Umbilical cord (tissue), 2 donors: Measurements from ENCODE around the gene CASP5. TPM values are rescaled to one million over a fixed set of nuclear protein-coding genes. Genes with fewer than 3 reads are reported as not detected.
"Not testable (repeated sequence)": the region's sequence is repeated elsewhere in the genome, so short reads cannot be mapped to it uniquely, and the experiment has no call there.

Source experiments
- DNase-seq: peaks from one replicate; pipeline ENCODE4 v3.0.0-alpha.2; 2015; ENCODE audit warnings: low spot score
- total RNA-seq: library from RNA; depleted of rRNA; stranded (reverse); fragments of >200 nt; gene quantifications from one replicate; pipeline ENCODE4 v1.2.3, GENCODE V29; 2014; ENCODE audit warnings: low replicate concordance; ENCODE audit not compliant: insufficient read depth

The CASP5 gene
- not detected for total RNA-seq

- DNase-seq = no peak
Measured at GRCh38 chr11:105023003-105023402, at the start of gene CASP5. Gene CASP5 (minus strand): TSS chr11:105023168. CDS start chr11:105023136, 32 bp downstream.

- not testable (repeated sequence) for DNase-seq
Measured at GRCh38 chr11:105072080-105072479, 49.1 kb upstream of the CASP5 start.

- no peak for DNase-seq
Measured at GRCh38 chr11:105071089-105071732, 48.2 kb upstream of the CASP5 start.

GRCh38 chr11:105070306-105070705 lies 47.3 kb upstream of the CASP5 start:
- DNase-seq = no peak

GRCh38 chr11:105069749-105070148 lies 46.8 kb upstream of the CASP5 start:
- DNase-seq = not testable (repeated sequence)

- DNase-seq = peak; percentile 39
Measured at GRCh38 chr11:105063245-105063941, 40.4 kb upstream of the CASP5 start.

- DNase-seq = no peak
Measured at GRCh38 chr11:105057432-105057831, 34.5 kb upstream of the CASP5 start.

GRCh38 chr11:105056446-105056845 lies 33.5 kb upstream of the CASP5 start:
- no peak for DNase-seq

- no peak for DNase-seq
Measured at GRCh38 chr11:105054723-105055493, 31.9 kb upstream of the CASP5 start.

GRCh38 chr11:105052487-105052886 lies 29.5 kb upstream of the CASP5 start:
- DNase-seq = no peak

GRCh38 chr11:105051559-105051958 lies 28.6 kb upstream of the CASP5 start:
- DNase-seq = no peak

- no peak for DNase-seq
Measured at GRCh38 chr11:105049481-105049880, 26.5 kb upstream of the CASP5 start.

GRCh38 chr11:105046898-105047579 lies 24.1 kb upstream of the CASP5 start:
- DNase-seq = peak; percentile 82

- peak; percentile 17 for DNase-seq
Measured at GRCh38 chr11:105045676-105046296, 22.8 kb upstream of the CASP5 start.

GRCh38 chr11:105044557-105045524 lies 21.9 kb upstream of the CASP5 start, which contains the start of gene CARD16:
Gene CARD16 (minus strand): TSS chr11:105045335. CDS start chr11:105045297, 38 bp downstream.
- DNase-seq = peak; percentile 76

GRCh38 chr11:105042178-105042577 lies 19.2 kb upstream of the CASP5 start:
- DNase-seq = no peak

- no peak for DNase-seq
Measured at GRCh38 chr11:105040703-105041102, 17.7 kb upstream of the CASP5 start.

- DNase-seq = peak; percentile 84
Measured at GRCh38 chr11:105034813-105035620, 12.0 kb upstream of the CASP5 start, which contains the start of gene CASP1. Gene CASP1 (minus strand): TSS chr11:105035144. CDS start chr11:105035113, 31 bp downstream.

- not testable (repeated sequence) for DNase-seq
Measured at GRCh38 chr11:105034388-105034787, 11.4 kb upstream of the CASP5 start.
